Ascending aorta (tissue), 2 donors: ENCODE data around the gene IGFBP5. TPM values are rescaled to one million over a fixed set of nuclear protein-coding genes. Genes with fewer than 3 reads are reported as not detected.

Experiments used
- DNase-seq, 2 donors: peaks; one replicate each; pipeline ENCODE4 v3.0.0-alpha.2; 2019; ENCODE audit warnings: low spot score in 2 of 2
- H3K27ac ChIP-seq, 2 donors: fragments of 200-600 bp; sonication (generic); one replicate each; pipeline ENCODE4 v1.5.1; 2016 to 2017; ENCODE audit warnings: mild to moderate bottlenecking in 1 of 2
- H3K27me3 ChIP-seq: fragments of 200-600 bp; sonication (generic); one replicate; pipeline ENCODE4 v1.5.1; 2017
- H3K36me3 ChIP-seq, 2 donors: fragments of 200-600 bp; sonication (generic); one replicate each; pipeline ENCODE4 v1.5.1; 2016
- H3K4me1 ChIP-seq, 2 donors: fragments of 200-600 bp; sonication (generic); one replicate each; pipeline ENCODE4 v1.5.1; 2016 to 2017; ENCODE audit warnings: mild to moderate bottlenecking in 1 of 2
- H3K4me3 ChIP-seq, 2 donors: fragments of 200-600 bp; sonication (generic); one replicate each; pipeline ENCODE4 v1.5.1; 2016 to 2017; ENCODE audit warnings: mild to moderate bottlenecking in 1 of 2
- H3K9me3 ChIP-seq, 2 donors: fragments of 200-600 bp; sonication (generic); one replicate each; pipeline ENCODE4 v1.5.1; 2016
- intact Hi-C: fragments of 100-400 bp; cut with DNase I; formaldehyde crosslinking; loops from one replicate; pipeline ENCODE4 v1.15.1; 2023
- total RNA-seq: library from RNA; depleted of rRNA; stranded (reverse); fragments of >200 nt; gene quantifications from one replicate; pipeline ENCODE4 v1.1.0, GENCODE V29; 2016
- TF ChIP-seq, protein P1 (sequence below), 3 experiments: fragments of 200-600 bp in 2 of 3; fragments of 450-650 bp in 1 of 3; sonication (generic) in 2 of 3; IDR thresholded peaks; one replicate each; pipeline ENCODE4 v1.5.1; 2016 to 2019; ENCODE audit warnings: antibody characterized with exemption in 3 of 3, mild to moderate bottlenecking in 1 of 3, moderate library complexity in 1 of 3

IGFBP5 gene
- total RNA-seq, 1 donor from 2014 or later: 1,280 TPM

- TF ChIP-seq, protein P1, sequence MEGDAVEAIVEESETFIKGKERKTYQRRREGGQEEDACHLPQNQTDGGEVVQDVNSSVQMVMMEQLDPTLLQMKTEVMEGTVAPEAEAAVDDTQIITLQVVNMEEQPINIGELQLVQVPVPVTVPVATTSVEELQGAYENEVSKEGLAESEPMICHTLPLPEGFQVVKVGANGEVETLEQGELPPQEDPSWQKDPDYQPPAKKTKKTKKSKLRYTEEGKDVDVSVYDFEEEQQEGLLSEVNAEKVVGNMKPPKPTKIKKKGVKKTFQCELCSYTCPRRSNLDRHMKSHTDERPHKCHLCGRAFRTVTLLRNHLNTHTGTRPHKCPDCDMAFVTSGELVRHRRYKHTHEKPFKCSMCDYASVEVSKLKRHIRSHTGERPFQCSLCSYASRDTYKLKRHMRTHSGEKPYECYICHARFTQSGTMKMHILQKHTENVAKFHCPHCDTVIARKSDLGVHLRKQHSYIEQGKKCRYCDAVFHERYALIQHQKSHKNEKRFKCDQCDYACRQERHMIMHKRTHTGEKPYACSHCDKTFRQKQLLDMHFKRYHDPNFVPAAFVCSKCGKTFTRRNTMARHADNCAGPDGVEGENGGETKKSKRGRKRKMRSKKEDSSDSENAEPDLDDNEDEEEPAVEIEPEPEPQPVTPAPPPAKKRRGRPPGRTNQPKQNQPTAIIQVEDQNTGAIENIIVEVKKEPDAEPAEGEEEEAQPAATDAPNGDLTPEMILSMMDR (IDR thresholded peaks at IDR 0.05): no peak
- Histone ChIP-seq H3K27ac (peak overlapping the region; percentile 72 to 91), H3K4me3 (no peak overlapping the region), H3K4me1 (peaks cover 23 to 71% of the 10 kb centered on the region in 2 donors), H3K27me3 (no peaks in the 10 kb centered on the region), H3K9me3 (no peaks in the 10 kb centered on the region), H3K36me3 (no peaks in the 10 kb centered on the region)
- DNase-seq: no peak
- intact Hi-C loops: no loop called here
Measured at GRCh38 chr2:216649574-216649973, 45.8 kb downstream of the IGFBP5 start.

GRCh38 chr2:216648105-216648504 is 47.2 kb downstream of the IGFBP5 start:
- Histone ChIP-seq H3K4me1 (peaks cover 32 to 75% of the 10 kb centered on the region in 2 donors), H3K27ac (peak overlapping the region; percentile 72 to 91), H3K36me3 (no peaks in the 10 kb centered on the region), H3K9me3 (no peaks in the 10 kb centered on the region), H3K27me3 (no peaks in the 10 kb centered on the region), H3K4me3 (no peak overlapping the region)
- intact Hi-C loops: no loop called here
- TF ChIP-seq, protein P1 (IDR thresholded peaks at IDR 0.05): no peak
- DNase-seq: peak in 1 of 2 donors; percentile 76

DNA sequence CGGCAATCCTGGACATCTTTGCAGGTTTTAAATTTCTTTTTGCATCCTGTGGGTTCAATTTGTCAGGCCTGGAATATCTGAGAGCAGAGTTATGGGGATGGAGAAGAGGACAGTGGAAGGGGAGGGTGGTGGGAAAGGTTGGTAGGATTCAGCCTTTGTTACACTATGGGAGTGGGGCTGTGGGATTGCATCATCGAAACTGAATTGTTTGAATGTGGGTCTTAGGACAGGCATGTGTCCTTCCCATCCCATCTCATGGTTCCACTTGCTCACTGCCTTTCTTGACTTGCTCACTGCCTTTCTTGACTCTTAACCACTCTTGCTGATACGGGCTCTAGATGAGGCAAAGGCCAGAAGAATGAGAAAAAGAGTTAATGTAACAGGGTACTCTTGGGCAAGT is 49.2 kb downstream of the IGFBP5 start:
- TF ChIP-seq, protein P1 (IDR thresholded peaks at IDR 0.05): no peak
- Histone ChIP-seq H3K4me3 (no peak overlapping the region), H3K4me1 (peaks cover 30 to 69% of the 10 kb centered on the region in 2 donors), H3K9me3 (no peaks in the 10 kb centered on the region), H3K27ac (peak overlapping the region; percentile 84 to 91), H3K27me3 (no peaks in the 10 kb centered on the region), H3K36me3 (peaks cover 3% of the 10 kb centered on the region in 2 donors)
- intact Hi-C loops: no loop called here
- no peak for DNase-seq

- Histone ChIP-seq H3K4me3 (no peak overlapping the region), H3K9me3 (no peaks in the 10 kb centered on the region), H3K27ac (peak overlapping the region; percentile 84 to 91), H3K4me1 (peaks cover 30 to 65% of the 10 kb centered on the region in 2 donors), H3K36me3 (peaks cover 8 to 9% of the 10 kb centered on the region in 2 donors), H3K27me3 (no peaks in the 10 kb centered on the region)
- TF ChIP-seq, protein P1 (IDR thresholded peaks at IDR 0.05): no peak
- no peak for DNase-seq
- intact Hi-C loops: no loop called here
Measured at GRCh38 chr2:216645636-216645950, 49.8 kb downstream of the IGFBP5 start.

GRCh38 chr2:216644842-216645635 is 50.3 kb downstream of the IGFBP5 start:
- Histone ChIP-seq H3K36me3 (peaks cover 12 to 13% of the 10 kb centered on the region in 2 donors), H3K9me3 (no peaks in the 10 kb centered on the region), H3K27me3 (no peaks in the 10 kb centered on the region), H3K4me3 (no peak overlapping the region), H3K27ac (peak overlapping the region; percentile 84 to 91), H3K4me1 (peaks cover 30 to 65% of the 10 kb centered on the region in 2 donors)
- no peak for DNase-seq
- intact Hi-C loops: no loop called here
- TF ChIP-seq, protein P1 (IDR thresholded peaks at IDR 0.05): no peak
